ENCODE results near the gene EXOC7.
"Not testable (repeated sequence)": the region's sequence is repeated elsewhere in the genome, so short reads cannot be mapped to it uniquely, and the experiment has no call there.

EXOC7 gene

GRCh38 chr17:76072148-76072858 lies 31.3 kb downstream of the EXOC7 start, which contains the start of gene SRP68:
Gene SRP68 (minus strand): TSS chr17:76072517. CDS start chr17:76072491, 26 bp downstream.
- DNase-seq = peak; percentile 86 to 88

GRCh38 chr17:76071531-76072147 lies 31.9 kb downstream of the EXOC7 start:
- no peak for DNase-seq

GRCh38 chr17:76065775-76066174 lies 37.8 kb downstream of the EXOC7 start:
- DNase-seq = no peak

GRCh38 chr17:76063875-76064546 lies 39.6 kb downstream of the EXOC7 start:
- DNase-seq = peak; percentile 22 to 53

- DNase-seq = not testable (repeated sequence)
Measured at GRCh38 chr17:76058264-76058663, 45.3 kb downstream of the EXOC7 start.

- no peak for DNase-seq
Measured at GRCh38 chr17:76056882-76057281, 46.7 kb downstream of the EXOC7 start.

- DNase-seq = no peak
Measured at GRCh38 chr17:76054112-76054476, 49.5 kb downstream of the EXOC7 start.

- DNase-seq = no peak
Measured at GRCh38 chr17:76053246-76054111, 50.1 kb downstream of the EXOC7 start.

- DNase-seq = no peak
Measured at GRCh38 chr17:76051561-76051960, 52.0 kb downstream of the EXOC7 start.

GRCh38 chr17:76050538-76051467 lies 52.8 kb downstream of the EXOC7 start:
- no peak for DNase-seq

GRCh38 chr17:76049836-76050537 lies 53.6 kb downstream of the EXOC7 start:
- no peak for DNase-seq

- DNase-seq = no peak
Measured at GRCh38 chr17:76049239-76049638, 54.3 kb downstream of the EXOC7 start.

GRCh38 chr17:76048711-76049110 lies 54.9 kb downstream of the EXOC7 start:
- DNase-seq = peak in 1 of 2 donors; percentile 29

GRCh38 chr17:76048025-76048605 lies 55.5 kb downstream of the EXOC7 start:
- DNase-seq = no peak

- DNase-seq = no peak
Measured at GRCh38 chr17:76046064-76046463, 57.5 kb downstream of the EXOC7 start.

GRCh38 chr17:76044475-76045007 lies 59.0 kb downstream of the EXOC7 start:
- not testable (repeated sequence) for DNase-seq

- DNase-seq = not testable (repeated sequence)
Measured at GRCh38 chr17:76042868-76043267, 60.7 kb downstream of the EXOC7 start.

GRCh38 chr17:76040376-76040775 lies 63.2 kb downstream of the EXOC7 start:
- DNase-seq = no peak

- no peak for DNase-seq
Measured at GRCh38 chr17:76039121-76039520, 64.5 kb downstream of the EXOC7 start.

- no peak for DNase-seq
Measured at GRCh38 chr17:76038050-76038449, 65.5 kb downstream of the EXOC7 start.
